ENCODE results near the gene NT5DC4.

- TF ChIP-seq CTCF (IDR thresholded peaks at IDR 0.05), result no peak
- no peak for TF ChIP-seq RAD21 (IDR thresholded peaks at IDR 0.05; ENCODE audit: low read length)
- no peak for TF ChIP-seq EP300 (IDR thresholded peaks at IDR 0.05; ENCODE audit: borderline replicate concordance in 1 of 2, low read depth in 1 of 2, low read length in 1 of 2)
- no peak for TF ChIP-seq POLR2AphosphoS5 (IDR thresholded peaks at IDR 0.05; ENCODE audit: low read depth, low read length)
- no peak for TF ChIP-seq SMC3 (IDR thresholded peaks at IDR 0.05; ENCODE audit: low read depth, low read length)
- TF ChIP-seq, protein P1, sequence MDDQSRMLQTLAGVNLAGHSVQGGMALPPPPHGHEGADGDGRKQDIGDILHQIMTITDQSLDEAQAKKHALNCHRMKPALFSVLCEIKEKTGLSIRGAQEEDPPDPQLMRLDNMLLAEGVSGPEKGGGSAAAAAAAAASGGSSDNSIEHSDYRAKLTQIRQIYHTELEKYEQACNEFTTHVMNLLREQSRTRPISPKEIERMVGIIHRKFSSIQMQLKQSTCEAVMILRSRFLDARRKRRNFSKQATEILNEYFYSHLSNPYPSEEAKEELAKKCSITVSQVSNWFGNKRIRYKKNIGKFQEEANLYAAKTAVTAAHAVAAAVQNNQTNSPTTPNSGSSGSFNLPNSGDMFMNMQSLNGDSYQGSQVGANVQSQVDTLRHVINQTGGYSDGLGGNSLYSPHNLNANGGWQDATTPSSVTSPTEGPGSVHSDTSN (IDR thresholded peaks at IDR 0.05), result no peak
- no peak for TF ChIP-seq NFIC (IDR thresholded peaks at IDR 0.05; ENCODE audit: borderline replicate concordance)
- no peak for TF ChIP-seq TAF1 (IDR thresholded peaks at IDR 0.05; ENCODE audit: borderline replicate concordance, low read depth, low read length)
- no peak for TF ChIP-seq GABPA (IDR thresholded peaks at IDR 0.05; ENCODE audit: low read depth)
- no peak for TF ChIP-seq EZH2phosphoT487 (IDR thresholded peaks at IDR 0.05; ENCODE audit: borderline replicate concordance, low read depth)
- no peak for TF ChIP-seq SIN3A (IDR thresholded peaks at IDR 0.05; ENCODE audit: borderline replicate concordance, low read depth, low read length)
- no peak for TF ChIP-seq MAX (IDR thresholded peaks at IDR 0.05; ENCODE audit: low read depth)
- TF ChIP-seq YY1 (IDR thresholded peaks at IDR 0.05; ENCODE audit: low read depth), result no peak
These were observed 36.4 kb downstream of the NT5DC4 start for GRCh38 chr2:112757265-112757664.
